ENCODE measurements around the gene EEF1A2. TPM values are rescaled to one million over a fixed set of nuclear protein-coding genes. Genes with fewer than 3 reads are reported as not detected.

The EEF1A2 gene
- total RNA-seq, 1 donor from 2014 or later, result 0.54 TPM

GRCh38 chr20:63444548-63444947, 54.3 kb downstream of the EEF1A2 start:
- Histone ChIP-seq H3F3A (ENCODE audit: low read depth) (no peaks in the 10 kb centered on the region), H2AFZ (replicated peaks) (no peak overlapping the region), H3K4me2 (no peak overlapping the region), H3K9me3 (ENCODE audit: low read depth) (no peaks in the 10 kb centered on the region), H3K9ac (no peak overlapping the region), H3K27ac (no peak overlapping the region), H3K27me3 (no peaks in the 10 kb centered on the region), H3K4me1 (no peaks in the 10 kb centered on the region), H3K36me3 (no peaks in the 10 kb centered on the region), H3K79me2 (ENCODE audit: low read depth) (peaks cover 20% of the 10 kb centered on the region), H4K20me1 (ENCODE audit: low read depth) (peaks cover 44% of the 10 kb centered on the region), H3K4me3 (no peak overlapping the region)
- H3K4me3 Mint-ChIP-seq, result no peak overlapping the region
- H3K9me3 Mint-ChIP-seq, result peaks cover 12% of the 10 kb centered on the region
- TF ChIP-seq, protein P1, sequence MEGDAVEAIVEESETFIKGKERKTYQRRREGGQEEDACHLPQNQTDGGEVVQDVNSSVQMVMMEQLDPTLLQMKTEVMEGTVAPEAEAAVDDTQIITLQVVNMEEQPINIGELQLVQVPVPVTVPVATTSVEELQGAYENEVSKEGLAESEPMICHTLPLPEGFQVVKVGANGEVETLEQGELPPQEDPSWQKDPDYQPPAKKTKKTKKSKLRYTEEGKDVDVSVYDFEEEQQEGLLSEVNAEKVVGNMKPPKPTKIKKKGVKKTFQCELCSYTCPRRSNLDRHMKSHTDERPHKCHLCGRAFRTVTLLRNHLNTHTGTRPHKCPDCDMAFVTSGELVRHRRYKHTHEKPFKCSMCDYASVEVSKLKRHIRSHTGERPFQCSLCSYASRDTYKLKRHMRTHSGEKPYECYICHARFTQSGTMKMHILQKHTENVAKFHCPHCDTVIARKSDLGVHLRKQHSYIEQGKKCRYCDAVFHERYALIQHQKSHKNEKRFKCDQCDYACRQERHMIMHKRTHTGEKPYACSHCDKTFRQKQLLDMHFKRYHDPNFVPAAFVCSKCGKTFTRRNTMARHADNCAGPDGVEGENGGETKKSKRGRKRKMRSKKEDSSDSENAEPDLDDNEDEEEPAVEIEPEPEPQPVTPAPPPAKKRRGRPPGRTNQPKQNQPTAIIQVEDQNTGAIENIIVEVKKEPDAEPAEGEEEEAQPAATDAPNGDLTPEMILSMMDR (IDR thresholded peaks at IDR 0.05), result no peak
- no peak for TF ChIP-seq EZH2 (IDR thresholded peaks at IDR 0.05)
- no peak for TF ChIP-seq EZH2phosphoT487 (IDR thresholded peaks at IDR 0.05)
- peaks cover 14% of the 10 kb centered on the region for H3K36me3 Mint-ChIP-seq
- H3K4me1 Mint-ChIP-seq, result peaks cover 29% of the 10 kb centered on the region
- no peak overlapping the region for H3K27ac Mint-ChIP-seq
- no peak for DNase-seq (ENCODE audit: low spot score)
- H3K27me3 Mint-ChIP-seq (ENCODE audit: insufficient read depth, low read depth), result peaks cover 10% of the 10 kb centered on the region

DNA sequence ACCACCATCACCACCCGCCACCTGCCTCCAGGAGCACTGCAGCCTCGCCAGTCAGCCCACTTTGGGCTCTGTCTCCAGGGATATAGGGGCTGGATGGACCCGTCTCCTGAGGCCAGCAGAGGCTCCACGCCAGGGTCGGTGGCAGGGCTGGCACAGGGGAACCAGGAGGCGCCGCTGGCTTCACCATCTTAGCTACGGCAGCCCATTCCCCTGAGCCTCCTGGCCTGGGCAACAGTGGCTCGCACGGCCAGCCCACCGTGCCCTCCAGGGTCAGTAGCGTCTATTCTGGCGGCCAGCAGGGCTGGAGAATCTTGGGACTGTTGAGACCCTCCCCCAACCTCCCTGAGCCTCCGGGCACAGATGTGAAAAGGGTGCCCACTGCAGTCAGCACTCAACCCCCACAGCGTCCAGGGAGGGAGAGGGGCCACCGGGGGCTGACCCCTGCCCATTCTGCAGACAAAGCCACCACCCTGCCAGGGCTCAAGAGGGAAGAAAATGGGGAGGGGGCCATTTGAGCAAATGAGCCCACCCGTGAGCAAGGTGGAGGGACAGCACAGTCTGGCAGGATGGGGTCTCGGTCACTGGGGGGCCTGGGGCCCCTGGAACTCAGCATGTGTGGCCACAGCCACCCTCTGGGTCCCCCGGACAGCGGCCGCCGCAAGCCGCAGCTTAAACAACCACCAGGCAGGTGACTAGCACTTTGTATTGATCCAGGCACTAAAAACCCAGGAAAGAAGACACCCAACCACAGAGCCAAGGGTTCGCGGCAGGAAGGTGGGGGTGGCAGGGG, 55.1 kb downstream of the EEF1A2 start:
- Mint-ChIP-seq H3K36me3 (peaks cover 14% of the 10 kb centered on the region), H3K9me3 (peaks cover 12% of the 10 kb centered on the region), H3K27ac (no peak overlapping the region), H3K4me3 (no peak overlapping the region), H3K4me1 (peaks cover 23% of the 10 kb centered on the region), H3K27me3 (ENCODE audit: insufficient read depth, low read depth) (peaks cover 10% of the 10 kb centered on the region)
- Histone ChIP-seq H3K36me3 (no peaks in the 10 kb centered on the region), H3K79me2 (ENCODE audit: low read depth) (peaks cover 20% of the 10 kb centered on the region), H3K4me2 (no peak overlapping the region), H2AFZ (replicated peaks) (no peak overlapping the region), H3F3A (ENCODE audit: low read depth) (no peaks in the 10 kb centered on the region), H3K4me3 (no peak overlapping the region), H3K27ac (no peak overlapping the region), H3K9me3 (ENCODE audit: low read depth) (no peaks in the 10 kb centered on the region), H3K9ac (no peak overlapping the region), H3K4me1 (no peaks in the 10 kb centered on the region), H4K20me1 (ENCODE audit: low read depth) (peaks cover 37% of the 10 kb centered on the region), H3K27me3 (no peaks in the 10 kb centered on the region)
- TF ChIP-seq EZH2phosphoT487 (IDR thresholded peaks at IDR 0.05), result no peak
- DNase-seq (ENCODE audit: low spot score), result no peak

GRCh38 chr20:63442100-63442493, 56.8 kb downstream of the EEF1A2 start:
- H3K27ac ChIP-seq, result no peak overlapping the region
- H3K9ac ChIP-seq, result no peak overlapping the region
- H3K27ac Mint-ChIP-seq, result no peak overlapping the region
- no peak for TF ChIP-seq EZH2 (IDR thresholded peaks at IDR 0.05)
- no peak for TF ChIP-seq EZH2phosphoT487 (IDR thresholded peaks at IDR 0.05)
- TF ChIP-seq, protein P1 (IDR thresholded peaks at IDR 0.05), result peak; percentile 43
- H3K4me1 ChIP-seq, result no peaks in the 10 kb centered on the region
- H3K9me3 ChIP-seq (ENCODE audit: low read depth), result no peaks in the 10 kb centered on the region
- no peak overlapping the region for H3K4me3 Mint-ChIP-seq
- no peaks in the 10 kb centered on the region for H3K36me3 ChIP-seq
- H2AFZ ChIP-seq (replicated peaks), result no peak overlapping the region
- peaks cover 7% of the 10 kb centered on the region for H3K79me2 ChIP-seq (ENCODE audit: low read depth)
- peaks cover 20% of the 10 kb centered on the region for H4K20me1 ChIP-seq (ENCODE audit: low read depth)
- DNase-seq (ENCODE audit: low spot score), result peak; percentile 54
- peaks cover 10% of the 10 kb centered on the region for H3K4me1 Mint-ChIP-seq
- H3K4me2 ChIP-seq, result no peak overlapping the region
- no peak overlapping the region for H3K4me3 ChIP-seq
- H3K27me3 ChIP-seq, result no peaks in the 10 kb centered on the region
- H3K9me3 Mint-ChIP-seq, result peaks cover 12% of the 10 kb centered on the region
- H3K36me3 Mint-ChIP-seq, result peaks cover 17% of the 10 kb centered on the region
- peaks cover 7% of the 10 kb centered on the region for H3K27me3 Mint-ChIP-seq (ENCODE audit: insufficient read depth, low read depth)
- H3F3A ChIP-seq (ENCODE audit: low read depth), result no peaks in the 10 kb centered on the region
